Lower leg skin (tissue), 3 donors: Measurements from ENCODE around the gene PRMT2.

Source experiments
- POLR2A ChIP-seq, 2 donors: fragments of 450-650 bp; IDR thresholded peaks; one replicate each; pipeline ENCODE4 v1.6.1; 2016 to 2017; ENCODE audit warnings: antibody characterized with exemption in 2 of 2, mild to moderate bottlenecking in 1 of 2, moderate library complexity in 1 of 2
- TF ChIP-seq, protein P1 (sequence below), 3 donors: fragments of 450-650 bp; IDR thresholded peaks; one replicate each; pipeline ENCODE4 v1.5.1; 2016; ENCODE audit warnings: antibody characterized with exemption in 3 of 3, mild to moderate bottlenecking in 3 of 3, moderate library complexity in 2 of 3

DNA sequence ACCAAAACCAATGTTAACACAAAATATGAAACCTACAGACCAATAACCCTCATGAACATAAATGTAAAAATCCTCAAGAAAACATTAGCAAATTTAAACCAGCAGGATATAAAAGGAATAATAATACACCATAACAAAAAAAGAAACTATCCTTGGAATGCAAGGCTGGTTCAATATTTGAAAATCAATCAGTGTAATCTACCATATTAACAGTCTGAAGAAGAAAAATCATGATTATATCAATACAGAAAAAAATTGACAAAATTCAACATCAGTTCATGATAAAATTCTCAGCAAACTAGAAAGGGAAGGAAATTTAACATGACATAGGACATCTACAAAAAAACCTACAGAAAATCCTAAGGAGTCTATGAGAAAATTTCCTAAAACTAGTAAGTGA lies 19.8 kb downstream of the PRMT2 start:
- TF ChIP-seq POLR2A (IDR thresholded peaks at IDR 0.05): no peak
- TF ChIP-seq, protein P1, sequence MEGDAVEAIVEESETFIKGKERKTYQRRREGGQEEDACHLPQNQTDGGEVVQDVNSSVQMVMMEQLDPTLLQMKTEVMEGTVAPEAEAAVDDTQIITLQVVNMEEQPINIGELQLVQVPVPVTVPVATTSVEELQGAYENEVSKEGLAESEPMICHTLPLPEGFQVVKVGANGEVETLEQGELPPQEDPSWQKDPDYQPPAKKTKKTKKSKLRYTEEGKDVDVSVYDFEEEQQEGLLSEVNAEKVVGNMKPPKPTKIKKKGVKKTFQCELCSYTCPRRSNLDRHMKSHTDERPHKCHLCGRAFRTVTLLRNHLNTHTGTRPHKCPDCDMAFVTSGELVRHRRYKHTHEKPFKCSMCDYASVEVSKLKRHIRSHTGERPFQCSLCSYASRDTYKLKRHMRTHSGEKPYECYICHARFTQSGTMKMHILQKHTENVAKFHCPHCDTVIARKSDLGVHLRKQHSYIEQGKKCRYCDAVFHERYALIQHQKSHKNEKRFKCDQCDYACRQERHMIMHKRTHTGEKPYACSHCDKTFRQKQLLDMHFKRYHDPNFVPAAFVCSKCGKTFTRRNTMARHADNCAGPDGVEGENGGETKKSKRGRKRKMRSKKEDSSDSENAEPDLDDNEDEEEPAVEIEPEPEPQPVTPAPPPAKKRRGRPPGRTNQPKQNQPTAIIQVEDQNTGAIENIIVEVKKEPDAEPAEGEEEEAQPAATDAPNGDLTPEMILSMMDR (IDR thresholded peaks at IDR 0.05): no peak
